GM21381 (cell line): Measurements from ENCODE around the gene MLLT1.

Experiments used
- ATAC-seq: cut with Tn5 transposase; IDR thresholded peaks from one replicate; pipeline ENCODE4 v1.9.1; 2021; ENCODE audit warnings: mild to moderate bottlenecking, moderate library complexity; ENCODE audit not compliant: unreplicated experiment

MLLT1 gene

DNA sequence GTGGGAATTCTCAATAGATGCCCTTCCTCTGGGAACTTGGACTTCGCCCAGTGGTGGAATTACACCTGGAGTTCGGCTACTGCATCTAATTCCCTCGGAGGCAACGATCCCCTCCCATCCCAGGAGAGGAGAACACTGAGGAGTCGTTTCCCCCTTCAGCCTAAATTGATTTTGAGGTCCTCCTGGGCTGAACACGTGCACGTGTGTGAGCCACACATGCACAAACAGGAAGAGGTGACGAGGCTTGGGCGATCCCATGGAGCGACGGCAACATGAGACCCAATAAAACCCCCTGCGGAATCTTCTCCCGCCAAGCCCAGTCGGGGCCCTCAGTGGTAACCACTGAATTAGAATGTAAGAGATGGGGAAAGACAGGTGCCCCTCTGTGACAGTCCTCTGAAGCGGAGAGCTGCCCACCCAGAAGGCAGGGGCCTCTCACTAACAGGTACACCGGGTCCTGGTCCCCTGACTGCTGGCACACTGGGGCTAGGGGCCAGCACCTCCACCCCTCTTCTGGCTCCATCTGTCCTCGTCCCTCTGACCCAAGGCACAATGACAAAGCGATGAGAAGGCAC lies 4.5 kb downstream of the MLLT1 start:
- no peak for ATAC-seq

DNA sequence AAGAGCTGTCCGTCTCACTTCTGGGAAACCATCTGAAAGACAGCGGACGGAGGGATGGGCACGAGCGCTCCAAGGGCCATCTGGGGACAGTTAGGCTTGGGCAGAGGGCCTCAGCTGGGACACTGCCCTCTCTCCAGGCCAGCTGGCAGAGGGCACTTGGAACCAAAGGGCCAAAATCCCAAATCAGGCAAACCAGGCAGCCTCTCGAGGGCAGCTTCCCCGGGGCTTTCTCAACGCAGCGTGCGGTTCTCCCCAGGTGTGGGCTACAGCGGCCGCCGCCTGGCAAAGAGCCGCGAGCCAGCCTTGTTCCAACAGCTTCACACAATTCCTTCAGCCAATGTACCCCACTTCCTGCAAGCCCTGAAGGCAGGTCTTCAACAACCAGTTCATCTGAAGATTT lies 5.0 kb downstream of the MLLT1 start:
- ATAC-seq = no peak

DNA sequence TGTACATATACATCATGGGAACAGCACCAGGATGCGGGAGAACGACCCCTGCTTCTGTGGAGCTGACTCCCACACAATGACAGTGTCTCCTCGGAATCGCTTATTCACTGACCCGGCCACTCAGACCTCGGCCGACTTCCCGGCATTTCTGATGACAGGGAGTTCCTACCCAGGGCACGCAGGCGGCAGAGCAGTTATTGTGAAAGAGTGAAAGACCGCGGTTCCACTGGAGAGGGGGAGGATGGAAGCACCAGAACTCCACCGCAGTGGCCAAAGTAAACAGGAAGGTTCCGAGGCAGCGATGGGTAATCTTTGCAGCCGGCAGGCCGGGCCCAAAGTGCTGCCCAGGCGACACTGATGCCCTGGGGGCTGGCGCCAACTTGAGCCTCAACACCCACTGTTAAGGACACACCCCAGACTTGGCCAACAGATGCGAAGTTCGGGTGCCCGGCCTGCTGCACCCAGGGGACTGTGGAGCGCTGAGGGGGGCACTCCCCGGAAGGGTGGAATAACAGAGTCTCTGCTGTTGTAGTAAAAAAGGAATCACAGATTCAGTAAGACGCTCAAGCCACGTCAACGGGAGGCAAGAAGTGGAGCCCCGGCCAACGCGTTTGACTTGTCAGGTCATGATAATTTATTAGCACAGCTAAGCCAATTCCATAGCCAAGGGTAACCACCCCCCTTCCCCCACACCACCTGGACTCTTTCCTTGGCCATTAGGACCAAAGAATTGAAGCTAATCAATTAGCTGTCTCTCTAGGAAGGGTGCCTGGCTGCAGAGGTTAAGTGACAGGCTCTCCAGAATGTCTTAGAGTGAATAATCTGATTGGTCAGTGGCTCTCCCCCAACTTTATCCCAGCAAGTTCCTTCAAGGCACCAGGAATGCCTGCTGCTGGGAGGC lies 5.8 kb downstream of the MLLT1 start:
- ATAC-seq = no peak

GRCh38 chr19:6272913-6273600 lies 6.7 kb downstream of the MLLT1 start:
- ATAC-seq = no peak

DNA sequence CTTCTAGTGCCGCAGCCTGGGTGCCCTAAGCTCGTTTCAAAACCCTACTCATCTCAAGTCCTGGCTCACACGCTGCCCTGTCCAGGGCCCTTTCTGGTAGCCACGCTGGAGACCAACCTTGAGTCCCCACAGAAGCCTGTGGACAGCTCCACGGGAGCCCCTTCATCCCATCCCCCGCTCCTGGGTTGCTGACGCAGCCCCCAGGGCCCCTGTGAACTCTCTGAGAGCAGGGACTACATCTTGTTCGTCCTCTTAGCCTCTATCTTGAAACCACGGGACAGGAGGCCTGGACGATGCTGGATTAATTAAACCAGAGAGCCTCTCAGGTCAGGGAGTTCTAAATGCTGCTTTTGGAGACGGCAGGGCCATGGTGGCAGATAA lies 7.4 kb downstream of the MLLT1 start:
- no peak for ATAC-seq

DNA sequence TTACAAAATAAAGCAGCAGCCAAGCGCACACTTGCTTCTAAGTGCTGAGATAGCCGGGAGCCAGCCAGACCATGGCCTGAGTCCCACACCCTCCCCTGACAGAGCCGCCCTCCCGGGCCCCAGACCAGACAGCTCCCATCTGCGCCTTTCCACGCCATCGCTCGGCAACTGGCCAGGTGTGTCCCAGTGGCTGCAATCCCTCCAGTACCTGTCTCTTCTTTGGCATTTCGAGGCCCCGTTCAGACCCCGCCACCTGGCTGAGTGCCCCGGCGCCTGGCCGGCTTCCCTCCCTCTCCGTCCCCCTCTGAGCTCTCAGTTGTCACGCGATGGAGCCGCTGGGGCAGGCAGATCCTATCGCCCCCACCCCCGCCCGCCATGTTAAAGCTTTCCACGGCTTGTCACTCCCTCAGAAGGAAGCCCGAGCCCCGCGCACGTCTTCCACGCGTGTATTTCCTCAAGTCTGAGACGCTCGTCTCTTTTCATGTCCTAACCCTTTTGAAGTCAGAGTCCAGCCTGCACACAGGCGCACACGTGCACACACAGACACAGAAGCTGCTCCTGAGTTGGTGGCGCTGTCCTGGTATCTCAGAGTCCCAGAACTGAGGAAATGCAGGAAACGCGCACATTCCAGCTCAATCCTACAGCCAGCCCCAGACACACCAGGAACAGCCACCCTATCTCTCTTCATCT lies 7.9 kb downstream of the MLLT1 start:
- ATAC-seq = no peak

GRCh38 chr19:6271251-6271650 lies 8.5 kb downstream of the MLLT1 start:
- ATAC-seq = no peak

DNA sequence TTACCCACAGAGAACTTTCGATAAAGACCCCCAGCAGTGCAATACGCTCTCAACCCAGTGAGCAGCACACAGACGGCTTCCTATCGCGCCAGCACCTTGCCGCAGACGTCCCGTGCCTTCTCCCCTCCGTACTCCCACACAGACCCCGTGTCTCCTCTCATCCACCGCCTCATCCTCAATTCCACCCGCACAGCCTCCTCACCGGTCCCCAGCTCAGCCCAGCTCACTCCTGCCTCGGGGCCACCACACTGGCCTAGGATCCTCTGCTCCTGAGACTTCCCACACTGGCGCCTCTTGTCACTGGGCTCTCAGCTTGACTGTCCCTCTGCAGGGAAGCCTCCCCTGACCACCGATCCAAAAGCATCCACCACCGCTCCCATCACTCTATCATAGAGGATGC lies 9.0 kb downstream of the MLLT1 start:
- ATAC-seq = no peak

GRCh38 chr19:6270076-6270745 lies 9.6 kb downstream of the MLLT1 start:
- ATAC-seq = no peak

DNA sequence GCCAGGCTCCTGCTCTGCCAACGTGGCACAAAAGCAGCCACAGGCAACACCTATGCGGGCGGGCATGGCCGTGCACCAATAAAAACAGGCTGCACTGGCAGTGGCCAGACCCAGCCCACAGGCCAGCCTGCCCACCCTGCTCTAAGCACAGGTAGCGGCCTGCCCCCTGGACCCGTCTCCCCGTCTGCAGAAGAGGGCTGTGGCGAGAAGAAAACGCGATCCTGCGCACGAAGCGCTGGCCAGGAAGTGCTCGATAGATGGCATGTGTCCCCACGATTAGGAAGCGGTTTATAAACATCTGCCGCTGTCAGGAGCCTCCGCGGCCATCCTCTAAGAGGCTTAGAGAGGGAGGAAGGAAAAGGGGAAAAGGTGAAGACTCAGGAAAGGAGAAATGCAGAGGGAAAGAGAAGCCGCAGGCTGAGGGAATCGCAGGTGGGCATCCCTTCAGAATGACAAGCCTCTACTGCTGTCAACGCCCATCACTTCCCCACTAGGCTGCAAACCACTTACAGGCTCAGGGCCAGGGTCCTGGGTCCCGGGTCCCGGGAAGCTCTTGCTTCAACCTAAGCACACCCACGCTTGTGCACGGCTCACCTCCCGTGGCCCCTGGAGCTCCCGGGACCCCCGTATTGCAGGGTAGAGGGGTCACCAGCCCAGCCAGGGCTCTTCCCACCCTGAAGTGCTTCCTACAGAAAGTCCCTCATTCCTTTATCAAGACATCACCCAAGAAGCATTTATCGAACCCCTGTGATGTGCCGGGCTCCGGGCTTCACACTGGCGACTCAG lies 10.5 kb downstream of the MLLT1 start:
- no peak for ATAC-seq

- ATAC-seq = no peak
These were observed 11.4 kb downstream of the MLLT1 start for GRCh38 chr19:6268382-6268771.

DNA sequence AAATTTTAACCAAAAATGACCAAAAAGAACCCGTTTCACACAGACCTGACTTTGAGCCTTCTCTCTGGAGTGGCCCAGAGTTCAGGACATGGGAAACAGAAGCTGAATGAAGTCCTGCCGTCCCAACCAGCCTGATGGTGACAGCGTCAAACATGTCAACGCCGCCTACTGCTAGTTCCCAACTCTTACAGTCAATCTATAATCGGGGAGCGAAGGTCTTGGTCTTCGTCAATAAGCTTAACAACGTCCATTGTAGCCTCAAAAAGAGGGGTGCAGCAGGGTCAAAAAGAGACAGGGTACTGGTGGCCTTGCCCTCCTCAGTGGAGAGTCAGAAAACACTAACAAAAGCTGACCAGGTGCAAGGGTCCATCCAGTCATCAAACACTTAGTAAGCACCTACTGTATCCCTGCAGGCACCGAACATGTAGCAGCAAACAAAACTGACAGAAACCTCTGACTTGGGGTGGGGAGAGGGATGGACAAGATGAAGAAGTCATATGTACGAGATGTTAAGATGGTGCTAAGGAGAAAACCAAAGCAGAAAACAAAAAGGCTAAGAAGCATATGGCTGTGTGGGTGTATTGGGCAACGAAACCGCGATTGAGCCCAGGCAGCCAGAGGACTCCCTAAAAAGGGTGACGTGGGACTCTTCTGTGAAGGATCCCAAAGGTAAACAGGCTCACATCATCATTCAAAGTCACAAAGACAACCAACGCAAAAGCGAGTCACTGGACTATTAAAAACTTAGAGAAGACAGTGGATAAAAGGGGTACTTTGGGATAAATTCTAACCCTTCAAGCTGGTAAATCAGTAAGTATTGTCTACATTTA lies 12.0 kb downstream of the MLLT1 start:
- no peak for ATAC-seq

- no peak for ATAC-seq
These were observed 15.0 kb downstream of the MLLT1 start for GRCh38 chr19:6264803-6265202.

DNA sequence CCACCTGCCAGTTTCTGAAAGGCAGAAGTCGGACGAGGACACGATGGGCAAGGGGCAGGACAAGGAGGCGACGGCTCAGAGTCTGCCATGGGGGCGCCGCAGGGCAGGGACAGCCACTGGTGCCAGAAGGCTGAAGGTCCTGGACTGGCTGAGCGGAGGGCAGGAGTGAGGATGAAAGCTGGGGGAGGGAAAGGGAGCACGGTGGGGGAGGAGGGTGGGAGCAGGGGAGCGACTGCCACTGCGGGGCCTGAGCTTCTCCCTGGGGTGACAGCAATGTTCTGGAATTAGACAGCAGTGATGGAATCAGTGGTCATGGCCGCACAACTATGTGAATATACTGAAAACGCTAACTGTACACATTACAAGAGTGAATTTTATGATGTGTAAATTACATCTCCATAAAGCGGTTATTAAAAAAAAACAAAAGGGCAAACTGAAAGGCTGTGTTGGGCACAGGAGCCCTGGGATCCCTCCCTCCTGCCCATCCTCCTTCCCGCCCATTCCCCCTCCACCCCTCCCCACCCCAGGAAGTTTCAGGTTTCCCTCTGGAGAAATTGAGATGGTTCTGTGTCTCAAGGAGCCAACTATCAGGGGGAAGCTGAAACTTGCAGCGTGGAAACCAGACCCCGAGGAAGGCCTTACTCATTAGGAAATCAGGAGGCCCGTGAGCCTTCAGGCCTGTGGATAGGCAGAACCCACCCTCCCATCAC lies 15.9 kb downstream of the MLLT1 start:
- no peak for ATAC-seq

DNA sequence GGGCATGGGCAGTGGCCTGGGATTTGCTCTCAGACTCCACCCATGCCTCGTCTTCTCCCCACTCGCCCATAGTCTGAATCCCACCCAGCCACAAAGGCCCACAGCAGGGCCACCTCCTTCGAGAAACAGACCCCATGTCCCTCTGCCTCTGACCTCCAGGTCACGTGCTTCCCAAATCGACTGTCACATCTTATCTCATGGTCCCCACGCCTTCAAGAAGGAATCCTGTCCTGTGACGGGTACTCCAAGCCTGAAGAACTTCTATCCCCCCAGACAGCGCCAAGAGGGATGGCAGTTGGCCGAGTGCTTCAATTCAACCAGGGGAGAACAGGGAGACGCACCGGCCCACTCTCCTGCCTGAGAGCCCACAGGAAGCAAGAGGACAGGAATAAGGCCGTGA lies 16.5 kb downstream of the MLLT1 start:
- no peak for ATAC-seq

DNA sequence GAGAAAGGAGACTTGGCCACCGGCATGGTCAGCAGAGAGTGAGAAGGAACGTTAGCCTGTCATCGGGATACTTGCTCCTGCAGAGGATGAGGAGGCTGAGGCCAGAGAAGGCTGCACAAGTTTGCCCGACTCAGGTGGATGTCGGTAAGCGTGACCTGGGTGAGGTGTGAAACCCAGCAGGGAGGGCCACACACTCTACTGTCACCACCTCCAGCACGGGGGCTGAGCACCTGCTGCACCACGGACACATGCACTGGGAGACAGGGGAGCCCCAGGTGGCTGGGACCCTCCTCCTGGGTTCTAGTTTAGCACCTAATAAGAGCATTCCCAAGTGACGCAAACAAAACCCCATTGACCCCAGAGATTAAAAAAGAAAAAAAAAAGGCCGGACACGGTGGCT lies 17.3 kb downstream of the MLLT1 start:
- ATAC-seq = no peak

GRCh38 chr19:6261883-6262282 lies 17.9 kb downstream of the MLLT1 start:
- ATAC-seq = no peak

DNA sequence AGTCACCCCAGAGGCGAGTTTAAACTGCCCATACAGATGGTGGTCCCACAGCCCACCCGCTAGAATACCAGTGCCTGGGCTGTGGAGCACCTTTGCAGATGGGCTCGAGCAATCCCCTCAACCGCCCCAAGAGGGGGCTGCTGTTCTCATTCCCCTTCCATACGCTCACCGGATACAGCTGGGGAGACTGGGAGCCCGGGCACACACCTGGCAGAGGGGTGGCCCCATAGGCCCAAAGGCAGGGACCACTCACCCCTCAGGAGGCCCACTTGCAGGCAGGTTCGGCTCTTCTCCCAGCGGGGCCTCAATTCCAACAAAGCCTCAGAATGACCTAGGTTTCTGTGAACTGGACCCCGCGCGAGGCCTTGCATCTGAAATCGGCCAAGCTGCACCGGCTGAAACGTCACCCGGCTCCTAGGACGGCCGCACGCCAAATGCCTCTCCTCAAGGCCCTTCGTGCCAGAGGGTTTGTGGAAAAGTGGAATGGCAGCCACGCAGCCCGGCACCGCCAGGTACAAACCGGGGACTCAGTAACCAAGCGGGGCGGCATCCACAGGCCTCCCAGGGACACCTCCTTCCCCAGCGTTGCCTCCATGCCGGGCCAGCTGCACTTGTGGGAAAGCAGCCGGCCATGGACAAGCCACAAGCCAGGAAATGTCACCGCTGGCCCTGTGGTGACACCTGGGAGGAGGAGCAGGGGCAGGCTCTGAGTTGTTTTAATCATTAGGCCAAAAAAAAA lies 18.7 kb downstream of the MLLT1 start:
- no peak for ATAC-seq
